H9 (cell line): Measurements from ENCODE around the gene SPATS2. TPM values are rescaled to one million over a fixed set of nuclear protein-coding genes. Genes with fewer than 3 reads are reported as not detected.

Source experiments
- DNase-seq: peaks from one replicate; pipeline ENCODE4 v3.0.0-alpha.2; 2017
- H2AFZ ChIP-seq: one replicate; pipeline ENCODE4 v1.6.1; 2013; ENCODE audit warnings: mild to moderate bottlenecking, low read length, control low read depth, moderate library complexity
- H2AK5ac ChIP-seq: 2 replicates; pipeline ENCODE4 v1.6.1; 2013; ENCODE audit warnings: low read length, control low read depth, mixed read lengths; ENCODE audit not compliant: insufficient read length
- H2BK120ac ChIP-seq: one replicate; pipeline ENCODE4 v1.6.1; 2013; ENCODE audit warnings: low read depth, mild to moderate bottlenecking, low read length, control low read depth, inconsistent platforms; ENCODE audit not compliant: poor library complexity, severe bottlenecking
- H2BK12ac ChIP-seq: 2 replicates; pipeline ENCODE4 v1.6.1; 2013; ENCODE audit warnings: low read length, control low read depth, mixed read lengths, low read depth; ENCODE audit not compliant: insufficient read length
- H2BK15ac ChIP-seq: 2 replicates; pipeline ENCODE4 v1.6.1; 2013; ENCODE audit warnings: low read depth, low read length, control low read depth
- H2BK20ac ChIP-seq: one replicate; pipeline ENCODE4 v1.6.1; 2013; ENCODE audit warnings: low read depth, mild to moderate bottlenecking, low read length, control low read depth, inconsistent platforms; ENCODE audit not compliant: poor library complexity, severe bottlenecking
- H2BK5ac ChIP-seq: 2 replicates; pipeline ENCODE4 v1.6.1; 2013; ENCODE audit warnings: low read length, control low read depth, mixed read lengths; ENCODE audit not compliant: insufficient read length
- H3K14ac ChIP-seq: 2 replicates; pipeline ENCODE4 v1.6.1; 2013; ENCODE audit warnings: low read length, control low read depth; ENCODE audit not compliant: insufficient read depth
- H3K18ac ChIP-seq: 2 replicates; pipeline ENCODE4 v1.6.1; 2013; ENCODE audit warnings: low read depth, mild to moderate bottlenecking, mixed read lengths, low read length, control low read depth; ENCODE audit not compliant: insufficient read length
- H3K23ac ChIP-seq: 2 replicates; pipeline ENCODE4 v1.6.1; 2013; ENCODE audit warnings: low read length, control low read depth, mixed read lengths, low read depth; ENCODE audit not compliant: insufficient read length
- H3K23me2 ChIP-seq: 2 replicates; pipeline ENCODE4 v1.6.1; 2013; ENCODE audit warnings: low read depth, mild to moderate bottlenecking, mixed read lengths, low read length, control low read depth; ENCODE audit not compliant: insufficient read length, poor library complexity, severe bottlenecking
- H3K27ac ChIP-seq: 2 replicates; pipeline ENCODE4 v1.5.1; 2013; ENCODE audit warnings: low read length, control low read depth, mixed read lengths, low read depth; ENCODE audit not compliant: insufficient read length
- H3K27me3 ChIP-seq: 2 replicates; pipeline ENCODE4 v1.6.1; 2013; ENCODE audit warnings: low read length, control low read depth, inconsistent platforms; ENCODE audit not compliant: insufficient read depth
- H3K4ac ChIP-seq: 2 replicates; pipeline ENCODE4 v1.6.1; 2013; ENCODE audit warnings: low read depth, mild to moderate bottlenecking, control low read depth, inconsistent platforms, low read length, moderate library complexity
- H3K4me1 ChIP-seq: 2 replicates; pipeline ENCODE4 v1.6.1; 2013; ENCODE audit warnings: low read length, control low read depth, inconsistent platforms; ENCODE audit not compliant: insufficient read depth
- H3K4me2 ChIP-seq: 2 replicates; pipeline ENCODE4 v1.6.1; 2013; ENCODE audit warnings: low read length, control low read depth, mixed read lengths; ENCODE audit not compliant: insufficient read length, insufficient read depth
- H3K56ac ChIP-seq: 2 replicates; pipeline ENCODE4 v1.6.1; 2013; ENCODE audit warnings: low read depth, mild to moderate bottlenecking, mixed read lengths, low read length, control low read depth; ENCODE audit not compliant: insufficient read length
- H3K79me1 ChIP-seq: 2 replicates; pipeline ENCODE4 v1.6.1; 2013; ENCODE audit warnings: low read depth, mild to moderate bottlenecking, moderate library complexity, low read length, control low read depth, inconsistent platforms; ENCODE audit not compliant: insufficient read depth, poor library complexity, severe bottlenecking
- H3K79me2 ChIP-seq: 2 replicates; pipeline ENCODE4 v1.6.1; 2013; ENCODE audit warnings: low read length, control low read depth, inconsistent platforms; ENCODE audit not compliant: insufficient read depth
- H3K9ac ChIP-seq: 2 replicates; pipeline ENCODE4 v1.6.1; 2013; ENCODE audit warnings: low read length, control low read depth, mixed read lengths; ENCODE audit not compliant: insufficient read length; ENCODE audit errors: extremely low read depth
- H3K9me3 ChIP-seq: one replicate; pipeline ENCODE4 v1.6.1; 2013; ENCODE audit warnings: low read depth, low read length, inconsistent platforms; ENCODE audit not compliant: control insufficient read depth
- H3T11ph ChIP-seq: one replicate; pipeline ENCODE4 v1.6.1; 2013; ENCODE audit warnings: mild to moderate bottlenecking, low read length, control low read depth, inconsistent platforms
- H4K20me1 ChIP-seq: one replicate; pipeline ENCODE4 v1.6.1; 2013; ENCODE audit not compliant: control insufficient read depth, insufficient read length, insufficient read depth
- H4K5ac ChIP-seq: 2 replicates; pipeline ENCODE4 v1.6.1; 2013; ENCODE audit warnings: low read depth, mild to moderate bottlenecking, mixed read lengths, low read length, control low read depth; ENCODE audit not compliant: insufficient read length
- H4K8ac ChIP-seq: replicated peaks from 2 replicates; pipeline ENCODE4 v1.6.1; 2013; ENCODE audit warnings: low read length, control low read depth, mixed read lengths, low read depth; ENCODE audit not compliant: insufficient read length
- H4K91ac ChIP-seq: 2 replicates; pipeline ENCODE4 v1.6.1; 2013; ENCODE audit warnings: low read depth, mild to moderate bottlenecking, moderate library complexity, mixed read lengths, low read length, control low read depth; ENCODE audit not compliant: insufficient read length
- H3K27ac Mint-ChIP-seq, 3 experiments: 2 replicates in 2 of 3; 3 replicates in 1 of 3; pipeline ENCODE4 v1.8.0; 2020 to 2021; ENCODE audit warnings: mixed read lengths in 3 of 3, mild to moderate bottlenecking in 1 of 3, moderate library complexity in 1 of 3
- H3K27me3 Mint-ChIP-seq: 2 replicates; pipeline ENCODE4 v1.8.0; 2021; ENCODE audit warnings: low read depth, mild to moderate bottlenecking, moderate library complexity, mixed read lengths
- H3K36me3 Mint-ChIP-seq, 3 experiments: 2 replicates in 2 of 3; 3 replicates in 1 of 3; pipeline ENCODE4 v1.8.0; 2020 to 2021; ENCODE audit warnings: low read depth in 3 of 3, mixed read lengths in 3 of 3; ENCODE audit not compliant: insufficient read depth in 1 of 3
- H3K4me1 Mint-ChIP-seq, 2 experiments: 2 replicates each; pipeline ENCODE4 v1.8.0; 2020; ENCODE audit warnings: mixed read lengths in 2 of 2
- H3K4me3 Mint-ChIP-seq, 2 experiments: 2 replicates in 1 of 2; 3 replicates in 1 of 2; pipeline ENCODE4 v1.8.0; 2020 to 2021; ENCODE audit warnings: mild to moderate bottlenecking in 2 of 2, mixed read lengths in 2 of 2, moderate library complexity in 1 of 2
- H3K9me3 Mint-ChIP-seq, 2 experiments: 2 replicates in 1 of 2; 3 replicates in 1 of 2; pipeline ENCODE4 v1.8.0; 2020; ENCODE audit warnings: mild to moderate bottlenecking in 2 of 2, mixed read lengths in 2 of 2, moderate library complexity in 1 of 2
- CTCF ChIP-seq: fragments of 200-600 bp; sonication (generic); conservative IDR thresholded peaks from 3 replicates; pipeline ENCODE4 v1.8.0; 2021; ENCODE audit warnings: antibody characterized with exemption, mild to moderate bottlenecking
- WGBS: extraction: QIAGEN DNeasy Blood & Tissue Kit; methylation state at CpG from one replicate; pipeline ENCODE4 v1.1.7; 2013; ENCODE audit warnings: missing lambda C conversion rate, low lambda C conversion rate, mixed read lengths; ENCODE audit not compliant: insufficient read length; ENCODE audit errors: extremely low coverage; 5-methylcytosine and 5-hydroxymethylcytosine counted together
- total RNA-seq: library from RNA; stranded (reverse); gene quantifications from 2 replicates; pipeline ENCODE4 v1.2.1, GENCODE V29; 2021

SPATS2 gene
- total RNA-seq, 1 experiment from 2014 or later = 17.1 TPM

- peaks cover 21% of the 10 kb centered on the region; the same call in 1 of the 2 replicates for H3K27me3 ChIP-seq
- H3K23ac ChIP-seq = no peak overlapping the region
- H3K4me1 Mint-ChIP-seq = peaks cover 0 to 5% of the 10 kb centered on the region in 2 experiments; a peak in 1 of 4 replicates
- H2BK20ac ChIP-seq = no peak overlapping the region
- no peak overlapping the region for H2BK15ac ChIP-seq
- H3K9ac ChIP-seq = no peak overlapping the region
- H2AK5ac ChIP-seq = no peak overlapping the region
- no peak overlapping the region for H4K91ac ChIP-seq
- H3K4me3 Mint-ChIP-seq = peak overlapping the region in 1 of 2 experiments; percentile 58; a peak in 2 of 5 replicates
- H3K27me3 Mint-ChIP-seq = peaks cover 42% of the 10 kb centered on the region
- no peak overlapping the region for H2BK12ac ChIP-seq
- peaks cover 0 to 3% of the 10 kb centered on the region in 2 experiments; a peak in 1 of 5 replicates for H3K9me3 Mint-ChIP-seq
- no peak overlapping the region for H3K56ac ChIP-seq
- no peak overlapping the region for H2BK120ac ChIP-seq
- H2BK5ac ChIP-seq = no peak overlapping the region
- H3K27ac Mint-ChIP-seq = no peak overlapping the region
- no peak overlapping the region for H2AFZ ChIP-seq
- no peaks in the 10 kb centered on the region for H3K4me1 ChIP-seq
- H3K9me3 ChIP-seq = no peaks in the 10 kb centered on the region
- TF ChIP-seq CTCF = peak; percentile 76
- DNase-seq = peak; percentile 80
- no peak overlapping the region for H3K4me2 ChIP-seq
- no peak overlapping the region for H3T11ph ChIP-seq
- H3K4ac ChIP-seq = no peak overlapping the region
- H4K5ac ChIP-seq = no peak overlapping the region
- H3K36me3 Mint-ChIP-seq = peaks cover 15 to 41% (median 41%) of the 10 kb centered on the region in 3 experiments; a peak in 6 of 7 replicates
- no CpG with 5 or more reads among the region's 11 CpGs for WGBS
- H4K8ac ChIP-seq = no peak overlapping the region
- no peak overlapping the region for H3K18ac ChIP-seq
- H3K79me1 ChIP-seq = no peaks in the 10 kb centered on the region
- no peak overlapping the region for H3K27ac ChIP-seq
- peaks cover 2% of the 10 kb centered on the region for H3K23me2 ChIP-seq
- no peaks in the 10 kb centered on the region for H4K20me1 ChIP-seq
- no peaks in the 10 kb centered on the region for H3K79me2 ChIP-seq
- H3K14ac ChIP-seq = no peak overlapping the region
Measured at GRCh38 chr12:49331380-49332222, 35.7 kb upstream of the SPATS2 start.
